Neutrophil (primary cell): ENCODE data around the gene NDUFA3.

Source experiments
- H3K27ac ChIP-seq: fragments of 200-600 bp; sonication (generic); 2 replicates; pipeline ENCODE4 v1.5.1; 2016; ENCODE audit warnings: mild to moderate bottlenecking, moderate library complexity
- H3K27me3 ChIP-seq: fragments of 200-600 bp; sonication (generic); 2 replicates; pipeline ENCODE4 v1.6.0; 2016; ENCODE audit warnings: mild to moderate bottlenecking
- H3K36me3 ChIP-seq: fragments of 200-600 bp; sonication (generic); 2 replicates; pipeline ENCODE4 v1.5.1; 2017
- H3K4me1 ChIP-seq, 2 experiments: fragments of 200-600 bp in 1 of 2; sonication (generic) in 1 of 2; 1 replicate in 1 of 2; 2 replicates in 1 of 2; pipeline versions ENCODE4 v1.5.1 to v1.6.1; 2013 to 2016; ENCODE audit warnings: low read depth in 1 of 2, low read length in 1 of 2, mild to moderate bottlenecking in 1 of 2, moderate library complexity in 1 of 2; ENCODE audit not compliant: control insufficient read depth in 1 of 2, insufficient read depth in 1 of 2
- H3K4me3 ChIP-seq, 2 experiments: fragments of 200-600 bp in 1 of 2; sonication (generic) in 1 of 2; 1 replicate in 1 of 2; 2 replicates in 1 of 2; pipeline ENCODE4 v1.5.1; 2013 to 2016; ENCODE audit warnings: low read depth in 1 of 2, low read length in 1 of 2, mild to moderate bottlenecking in 1 of 2, moderate library complexity in 1 of 2
- H3K9me3 ChIP-seq: fragments of 200-600 bp; sonication (generic); 2 replicates; pipeline ENCODE4 v1.5.1; 2016
- CTCF ChIP-seq: fragments of 200-600 bp; sonication (generic); IDR thresholded peaks from 2 replicates; pipeline ENCODE4 v1.5.1; 2016; ENCODE audit warnings: antibody characterized with exemption

NDUFA3 gene

GRCh38 chr19:54109651-54110050 lies 7.0 kb downstream of the NDUFA3 start:
- Histone ChIP-seq H3K4me1 (peaks cover 9 to 10% of the 10 kb centered on the region in 2 experiments), H3K36me3 (peaks cover 69% of the 10 kb centered on the region), H3K27me3 (no peaks in the 10 kb centered on the region), H3K9me3 (no peaks in the 10 kb centered on the region), H3K27ac (no peak overlapping the region), H3K4me3 (no peak overlapping the region)
- TF ChIP-seq CTCF: no peak

GRCh38 chr19:54114340-54115108 lies 11.9 kb downstream of the NDUFA3 start:
- peaks cover 31% of the 10 kb centered on the region for H3K36me3 ChIP-seq
- H3K4me1 ChIP-seq: peaks cover 23 to 24% of the 10 kb centered on the region in 2 experiments
- H3K27me3 ChIP-seq: no peaks in the 10 kb centered on the region
- H3K9me3 ChIP-seq: no peaks in the 10 kb centered on the region
- H3K4me3 ChIP-seq: peak overlapping the region; percentile 97 to 99
- H3K27ac ChIP-seq: peak overlapping the region; percentile 98
- TF ChIP-seq CTCF: no peak

GRCh38 chr19:54115109-54116063 lies 12.7 kb downstream of the NDUFA3 start, which contains the start of the genes PRPF31 and TFPT:
TSS of gene PRPF31 (plus strand) at chr19:54115754. CDS start at chr19:54118279, 2,525 bp downstream.
TSS of gene TFPT (minus strand) at chr19:54115657. CDS start at chr19:54115269, 388 bp downstream.
- TF ChIP-seq CTCF: no peak
- Histone ChIP-seq H3K27me3 (no peaks in the 10 kb centered on the region), H3K4me3 (peak within 1 kb of the TSS; percentile 97 to 99), H3K9me3 (no peaks in the 10 kb centered on the region), H3K4me1 (peaks cover 23 to 24% of the 10 kb centered on the region in 2 experiments), H3K27ac (peak within 1 kb of the TSS; percentile 98), H3K36me3 (peaks cover 31% of the 10 kb centered on the region)

- TF ChIP-seq CTCF: no peak
- H3K9me3 ChIP-seq: no peaks in the 10 kb centered on the region
- H3K36me3 ChIP-seq: peaks cover 66% of the 10 kb centered on the region
- peaks cover 3 to 4% of the 10 kb centered on the region in 2 experiments for H3K4me1 ChIP-seq
- no peak overlapping the region for H3K4me3 ChIP-seq
- H3K27me3 ChIP-seq: no peaks in the 10 kb centered on the region
- no peak overlapping the region for H3K27ac ChIP-seq
Measured at GRCh38 chr19:54121259-54121658, 18.6 kb downstream of the NDUFA3 start.

GRCh38 chr19:54123682-54124081 lies 21.0 kb downstream of the NDUFA3 start:
- Histone ChIP-seq H3K4me1 (no peaks in the 10 kb centered on the region), H3K9me3 (no peaks in the 10 kb centered on the region), H3K4me3 (no peak overlapping the region), H3K36me3 (peaks cover 91% of the 10 kb centered on the region), H3K27me3 (no peaks in the 10 kb centered on the region), H3K27ac (no peak overlapping the region)
- TF ChIP-seq CTCF: no peak
